Natural killer cell (primary cell): Measurements from ENCODE around the gene IGSF3. TPM values are rescaled to one million over a fixed set of nuclear protein-coding genes. Genes with fewer than 3 reads are reported as not detected.

Experiments
- ATAC-seq, 3 donors: fragments of 150-1000 bp in 2 of 3; fragments of 200-7000 bp in 1 of 3; cut with Tn5 transposase; 1 replicate in 1 of 3; 2 replicates in 2 of 3; pipeline ENCODE4 v1.10.0; 2021; ENCODE audit warnings: mild to moderate bottlenecking in 2 of 3, moderate library complexity in 2 of 3
- DNase-seq, 2 donors: peaks; one replicate each; pipeline versions ENCODE4 v3.0.0 to v3.0.0-alpha.2; 2013 to 2021; ENCODE audit warnings: mixed read lengths in 1 of 2
- H3K27ac ChIP-seq: one replicate; pipeline ENCODE4 v1.5.1; 2013; ENCODE audit warnings: mild to moderate bottlenecking, low read length
- H3K27me3 ChIP-seq: one replicate; pipeline ENCODE4 v1.6.1; 2013; ENCODE audit warnings: low read length; ENCODE audit not compliant: control insufficient read depth, insufficient read depth
- H3K36me3 ChIP-seq: one replicate; pipeline ENCODE4 v1.6.1; 2013; ENCODE audit warnings: low read length; ENCODE audit not compliant: control insufficient read depth, insufficient read depth
- H3K4me1 ChIP-seq: one replicate; pipeline ENCODE4 v1.6.1; 2013; ENCODE audit warnings: low read length; ENCODE audit not compliant: control insufficient read depth, insufficient read depth
- H3K4me3 ChIP-seq: one replicate; pipeline ENCODE4 v1.5.1; 2013; ENCODE audit warnings: low read length
- H3K9me3 ChIP-seq: one replicate; pipeline ENCODE4 v1.6.1; 2013; ENCODE audit warnings: low read length; ENCODE audit not compliant: control insufficient read depth, insufficient read depth
- H3K27ac Mint-ChIP-seq, 2 donors: one replicate each; pipeline ENCODE4 v1.8.0; 2022; ENCODE audit warnings: mild to moderate bottlenecking in 2 of 2, mixed read lengths in 2 of 2, moderate library complexity in 1 of 2
- H3K27me3 Mint-ChIP-seq, 2 donors: one replicate each; pipeline ENCODE4 v1.8.0; 2022; ENCODE audit warnings: low read depth in 2 of 2, mixed read lengths in 2 of 2
- H3K36me3 Mint-ChIP-seq: one replicate; pipeline ENCODE4 v1.8.0; 2022; ENCODE audit warnings: mixed read lengths
- H3K4me1 Mint-ChIP-seq, 2 donors: one replicate each; pipeline ENCODE4 v1.8.0; 2022; ENCODE audit warnings: mixed read lengths in 2 of 2
- H3K4me3 Mint-ChIP-seq: one replicate; pipeline ENCODE4 v1.8.0; 2022; ENCODE audit warnings: mild to moderate bottlenecking, moderate library complexity, mixed read lengths
- H3K9me3 Mint-ChIP-seq, 2 donors: one replicate each; pipeline ENCODE4 v1.8.0; 2022; ENCODE audit warnings: mixed read lengths in 2 of 2
- WGBS: methylation state at CpG from one replicate; pipeline ENCODE4 v1.1.7; 2013; ENCODE audit warnings: missing lambda C conversion rate; ENCODE audit not compliant: insufficient coverage; 5-methylcytosine and 5-hydroxymethylcytosine counted together
- intact Hi-C: fragments of 100-400 bp; cut with micrococcal nuclease; formaldehyde crosslinking; loops from one replicate; pipeline ENCODE4 v1.14.2; 2022
- total RNA-seq, 4 donors: library from RNA; stranded (reverse); fragments of 120-200 nt in 1 of 4; gene quantifications; one replicate each; pipeline versions ENCODE4 v1.2.3 to v1.2.4, GENCODE V29; 2013 to 2022
- TF ChIP-seq, protein P1 (sequence below): fragments of 200-600 bp; IDR thresholded peaks from one replicate; pipeline ENCODE4 v1.8.0; 2022; ENCODE audit warnings: antibody characterized with exemption

Gene IGSF3
- total RNA-seq, 3 donors from 2014 or later (not counting 1 experiment from before 2014, with no cell fraction given): 0.05 to 0.14 TPM; not detected in 1

DNA sequence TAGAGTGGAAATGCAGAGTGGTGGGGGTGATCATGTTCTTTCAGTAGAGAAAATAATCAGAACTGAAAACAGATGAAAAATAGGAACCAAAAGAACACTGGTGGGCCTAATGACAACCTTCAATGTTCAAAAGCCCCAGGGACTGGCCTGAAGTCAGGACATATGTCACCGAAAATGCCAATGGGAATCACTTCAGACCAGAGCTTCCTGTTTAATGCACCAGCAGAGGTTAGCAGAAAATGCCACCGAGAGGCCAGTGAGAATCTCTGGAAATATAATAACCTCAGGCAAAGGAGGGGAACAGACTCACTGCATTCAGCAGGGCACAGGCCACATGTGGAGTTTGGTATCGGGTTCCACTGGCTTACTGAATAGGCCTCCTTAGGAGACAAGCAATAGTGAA, 80.8 kb downstream of the IGSF3 start:
- H3K27me3 ChIP-seq: peaks cover 7% of the 10 kb centered on the region
- ATAC-seq: no peak
- H3K27ac ChIP-seq: no peak overlapping the region
- Mint-ChIP-seq H3K36me3 (no peaks in the 10 kb centered on the region), H3K27ac (no peak overlapping the region), H3K9me3 (no peaks in the 10 kb centered on the region), H3K4me1 (peaks cover 16 to 27% of the 10 kb centered on the region in 2 donors), H3K4me3 (no peak overlapping the region), H3K27me3 (peaks cover 44 to 49% of the 10 kb centered on the region in 2 donors)
- intact Hi-C loops: no loop called here
- TF ChIP-seq, protein P1, sequence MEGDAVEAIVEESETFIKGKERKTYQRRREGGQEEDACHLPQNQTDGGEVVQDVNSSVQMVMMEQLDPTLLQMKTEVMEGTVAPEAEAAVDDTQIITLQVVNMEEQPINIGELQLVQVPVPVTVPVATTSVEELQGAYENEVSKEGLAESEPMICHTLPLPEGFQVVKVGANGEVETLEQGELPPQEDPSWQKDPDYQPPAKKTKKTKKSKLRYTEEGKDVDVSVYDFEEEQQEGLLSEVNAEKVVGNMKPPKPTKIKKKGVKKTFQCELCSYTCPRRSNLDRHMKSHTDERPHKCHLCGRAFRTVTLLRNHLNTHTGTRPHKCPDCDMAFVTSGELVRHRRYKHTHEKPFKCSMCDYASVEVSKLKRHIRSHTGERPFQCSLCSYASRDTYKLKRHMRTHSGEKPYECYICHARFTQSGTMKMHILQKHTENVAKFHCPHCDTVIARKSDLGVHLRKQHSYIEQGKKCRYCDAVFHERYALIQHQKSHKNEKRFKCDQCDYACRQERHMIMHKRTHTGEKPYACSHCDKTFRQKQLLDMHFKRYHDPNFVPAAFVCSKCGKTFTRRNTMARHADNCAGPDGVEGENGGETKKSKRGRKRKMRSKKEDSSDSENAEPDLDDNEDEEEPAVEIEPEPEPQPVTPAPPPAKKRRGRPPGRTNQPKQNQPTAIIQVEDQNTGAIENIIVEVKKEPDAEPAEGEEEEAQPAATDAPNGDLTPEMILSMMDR: no peak
- peaks cover 19% of the 10 kb centered on the region for H3K4me1 ChIP-seq
- 68% methylated on average over 3 of the region's 3 CpGs for WGBS
- no peak for DNase-seq
- H3K4me3 ChIP-seq: no peak overlapping the region
- H3K36me3 ChIP-seq: no peaks in the 10 kb centered on the region
- H3K9me3 ChIP-seq: no peaks in the 10 kb centered on the region

DNA sequence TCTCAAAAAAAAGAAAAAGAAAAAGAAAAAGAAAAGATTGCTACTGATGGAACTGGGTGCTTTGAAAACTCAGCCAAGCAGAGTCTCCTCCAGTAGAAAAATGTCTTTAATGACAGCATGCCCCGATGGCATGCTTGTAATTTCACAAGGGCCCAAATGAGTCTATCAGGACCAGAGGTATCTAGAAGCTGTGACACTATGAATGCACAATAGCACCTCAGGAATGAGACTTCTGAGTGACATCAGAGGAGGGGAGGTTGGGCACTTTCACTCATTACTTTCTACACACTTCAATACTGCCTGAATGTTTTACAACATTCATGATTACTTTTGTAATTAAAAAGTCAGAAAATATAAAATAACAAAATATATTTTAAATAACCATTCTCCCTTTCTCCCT, 81.6 kb downstream of the IGSF3 start:
- H3K4me3 Mint-ChIP-seq: no peak overlapping the region

DNA sequence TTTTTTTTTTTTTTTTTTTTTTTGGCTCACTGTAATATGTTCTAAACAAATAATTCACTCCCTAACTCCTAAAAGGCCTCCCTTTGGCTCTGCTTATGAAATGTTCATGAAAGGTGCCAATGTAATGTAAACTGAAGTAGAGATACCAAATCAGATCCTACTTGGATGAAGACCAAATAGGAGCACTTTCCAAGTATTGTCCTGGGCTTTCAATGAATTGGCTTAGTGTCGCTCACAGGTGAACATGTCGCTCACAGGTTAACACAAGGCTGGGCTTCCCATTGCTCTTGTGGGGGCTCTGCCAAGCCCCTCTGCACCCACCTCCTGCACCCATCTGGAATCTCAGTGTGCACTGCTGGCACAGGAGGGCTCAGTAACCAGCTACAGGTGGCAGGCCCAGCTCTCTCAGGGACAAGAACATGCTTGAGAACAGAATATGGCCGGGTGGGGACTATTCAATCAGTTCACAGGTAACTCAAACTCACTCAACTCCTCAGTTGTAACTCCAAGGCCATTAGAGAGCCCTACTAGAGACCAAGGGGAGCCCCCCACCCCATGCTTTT, 86.1 kb downstream of the IGSF3 start:
- Mint-ChIP-seq H3K27me3 (peaks cover 29 to 42% of the 10 kb centered on the region in 2 donors), H3K9me3 (no peaks in the 10 kb centered on the region), H3K4me1 (no peaks in the 10 kb centered on the region), H3K4me3 (no peak overlapping the region), H3K36me3 (no peaks in the 10 kb centered on the region), H3K27ac (no peak overlapping the region)
- no peak overlapping the region for H3K27ac ChIP-seq
- ATAC-seq (no peak), DNase-seq (no peak)
- intact Hi-C loops: no loop called here
- no peaks in the 10 kb centered on the region for H3K9me3 ChIP-seq
- no peaks in the 10 kb centered on the region for H3K4me1 ChIP-seq
- TF ChIP-seq, protein P1: no peak
- H3K4me3 ChIP-seq: no peak overlapping the region
- 92% methylated on average over 3 of the region's 3 CpGs for WGBS
- no peaks in the 10 kb centered on the region for H3K27me3 ChIP-seq
- H3K36me3 ChIP-seq: no peaks in the 10 kb centered on the region

More for the DNA sequence above, 81.6 kb downstream of the IGSF3 start:
- DNase-seq (no peak), ATAC-seq (no peak)
- WGBS: 52% methylated on average over 1 of the region's 1 CpG
- Mint-ChIP-seq H3K36me3 (no peaks in the 10 kb centered on the region), H3K27me3 (peaks cover 44 to 49% of the 10 kb centered on the region in 2 donors), H3K9me3 (no peaks in the 10 kb centered on the region), H3K4me1 (peaks cover 16 to 27% of the 10 kb centered on the region in 2 donors), H3K27ac (no peak overlapping the region)
- Histone ChIP-seq H3K27me3 (peaks cover 7% of the 10 kb centered on the region), H3K27ac (no peak overlapping the region), H3K4me3 (no peak overlapping the region), H3K4me1 (peaks cover 19% of the 10 kb centered on the region), H3K9me3 (no peaks in the 10 kb centered on the region), H3K36me3 (no peaks in the 10 kb centered on the region)
- TF ChIP-seq, protein P1: no peak
- intact Hi-C loops: no loop called here
